Hepatocyte (in vitro differentiated cells): Measurements from ENCODE around the gene GLP2R. TPM values are rescaled to one million over a fixed set of nuclear protein-coding genes. Genes with fewer than 3 reads are reported as not detected.

Experiments
- DNase-seq: peaks from one replicate; pipeline ENCODE4 v3.0.0-alpha.2; 2016; ENCODE audit warnings: low spot score
- H2AFZ ChIP-seq: fragments of 200-600 bp; sonication (generic); 2 replicates; pipeline ENCODE4 v1.6.0; 2016; ENCODE audit warnings: antibody characterized with exemption, mild to moderate bottlenecking
- H3K27ac ChIP-seq: fragments of 200-600 bp; sonication (generic); 2 replicates; pipeline ENCODE4 v1.5.1; 2016; ENCODE audit warnings: mild to moderate bottlenecking
- H3K27me3 ChIP-seq: fragments of 200-600 bp; sonication (generic); 2 replicates; pipeline ENCODE4 v1.6.1; 2016
- H3K36me3 ChIP-seq: fragments of 200-600 bp; sonication (generic); replicated peaks from 2 replicates; pipeline ENCODE4 v1.5.1; 2016; ENCODE audit warnings: low read depth; ENCODE audit not compliant: insufficient read depth
- H3K4me1 ChIP-seq: fragments of 200-600 bp; sonication (generic); 2 replicates; pipeline ENCODE4 v1.5.1; 2016; ENCODE audit warnings: mild to moderate bottlenecking, moderate library complexity; ENCODE audit not compliant: insufficient read depth
- H3K4me2 ChIP-seq: fragments of 200-600 bp; sonication (generic); 2 replicates; pipeline ENCODE4 v1.6.0; 2016
- H3K4me3 ChIP-seq: fragments of 200-600 bp; sonication (generic); 2 replicates; pipeline ENCODE4 v1.5.1; 2016; ENCODE audit warnings: mild to moderate bottlenecking
- H3K79me2 ChIP-seq: fragments of 200-600 bp; sonication (generic); 2 replicates; pipeline ENCODE4 v1.6.0; 2017; ENCODE audit warnings: mild to moderate bottlenecking
- H3K9me2 ChIP-seq: fragments of 200-600 bp; sonication (generic); replicated peaks from 2 replicates; pipeline ENCODE4 v1.6.0; 2017; ENCODE audit warnings: mild to moderate bottlenecking; ENCODE audit not compliant: insufficient read depth
- H3K9me3 ChIP-seq: fragments of 200-600 bp; sonication (generic); 2 replicates; pipeline ENCODE4 v1.5.1; 2016; ENCODE audit warnings: low read depth, mild to moderate bottlenecking
- H4K20me1 ChIP-seq: fragments of 200-600 bp; sonication (generic); 2 replicates; pipeline ENCODE4 v1.6.0; 2016; ENCODE audit warnings: mild to moderate bottlenecking; ENCODE audit not compliant: insufficient read depth, poor library complexity, severe bottlenecking
- CTCF ChIP-seq: fragments of 200-600 bp; sonication (generic); IDR thresholded peaks from 2 replicates; pipeline ENCODE4 v1.5.1; 2016; ENCODE audit warnings: antibody characterized with exemption, mild to moderate bottlenecking; ENCODE audit not compliant: poor library complexity
- EZH2 ChIP-seq: fragments of 200-600 bp; sonication (generic); IDR thresholded peaks from 2 replicates; pipeline ENCODE4 v1.6.1; 2016; ENCODE audit warnings: antibody characterized with exemption, mild to moderate bottlenecking, borderline replicate concordance
- EZH2phosphoT487 ChIP-seq: fragments of 200-600 bp; sonication (generic); IDR thresholded peaks from one replicate; pipeline ENCODE4 v1.6.1; 2018; ENCODE audit warnings: antibody characterized with exemption, mild to moderate bottlenecking, low read depth, moderate library complexity; ENCODE audit not compliant: unreplicated experiment, severe bottlenecking
- WGBS: methylation state at CpG from one replicate; pipeline ENCODE4 v1.1.6; 2016; ENCODE audit warnings: low lambda C conversion rate; ENCODE audit errors: missing lambda C conversion rate; 5-methylcytosine and 5-hydroxymethylcytosine counted together
- polyA plus RNA-seq: library from polyadenylated mRNA; unstranded; fragments of >200 nt; fragmentation: Nextera tagmentation; extraction: Ambion mirVana; gene quantifications from 2 replicates; pipeline ENCODE4 v1.2.1, GENCODE V29; 2016
- total RNA-seq: library from RNA; depleted of rRNA; stranded (reverse); fragments of >200 nt; gene quantifications from 2 replicates; pipeline ENCODE4 v1.2.3, GENCODE V29; 2014

Gene GLP2R
- total and polyA plus RNA-seq, 2 experiments from 2014 or later = 1.5 to 3.3 TPM

- peak overlapping the region; percentile 25 for H3K4me2 ChIP-seq
- H3K36me3 ChIP-seq = no peaks in the 10 kb centered on the region
- no peaks in the 10 kb centered on the region for H4K20me1 ChIP-seq
- TF ChIP-seq EZH2phosphoT487 = no peak
- no peak for TF ChIP-seq CTCF
- TF ChIP-seq EZH2 = no peak
- peak overlapping the region; percentile 78 for H3K27ac ChIP-seq
- no peaks in the 10 kb centered on the region for H3K79me2 ChIP-seq
- no peak overlapping the region for H2AFZ ChIP-seq
- no peak overlapping the region for H3K4me3 ChIP-seq
- WGBS = 60% methylated on average over 14 of the region's 14 CpGs
- H3K9me2 ChIP-seq = no peaks in the 10 kb centered on the region
- peaks cover 31% of the 10 kb centered on the region for H3K4me1 ChIP-seq
- peak; percentile 49 for DNase-seq
- H3K27me3 ChIP-seq = no peaks in the 10 kb centered on the region
- H3K9me3 ChIP-seq = no peaks in the 10 kb centered on the region
Measured at GRCh38 chr17:9842057-9842758, 16.5 kb downstream of the GLP2R start.

GRCh38 chr17:9843152-9844010 is 17.7 kb downstream of the GLP2R start:
- Histone ChIP-seq H3K27me3 (no peaks in the 10 kb centered on the region), H3K79me2 (no peaks in the 10 kb centered on the region), H3K4me2 (no peak overlapping the region), H3K9me3 (no peaks in the 10 kb centered on the region), H3K27ac (peak overlapping the region; percentile 78), H3K4me3 (no peak overlapping the region), H3K36me3 (no peaks in the 10 kb centered on the region), H4K20me1 (no peaks in the 10 kb centered on the region), H3K9me2 (no peaks in the 10 kb centered on the region), H3K4me1 (peaks cover 21% of the 10 kb centered on the region), H2AFZ (no peak overlapping the region)
- TF ChIP-seq EZH2phosphoT487 = no peak
- TF ChIP-seq EZH2 = no peak
- no peak for TF ChIP-seq CTCF
- 82% methylated on average over 14 of the region's 14 CpGs for WGBS
- no peak for DNase-seq

- no peaks in the 10 kb centered on the region for H3K9me3 ChIP-seq
- TF ChIP-seq CTCF (no peak), EZH2phosphoT487 (no peak), EZH2 (no peak)
- no peaks in the 10 kb centered on the region for H3K27me3 ChIP-seq
- peaks cover 16% of the 10 kb centered on the region for H3K4me1 ChIP-seq
- H3K4me3 ChIP-seq = no peak overlapping the region
- H2AFZ ChIP-seq = no peak overlapping the region
- H3K27ac ChIP-seq = no peak overlapping the region
- H4K20me1 ChIP-seq = no peaks in the 10 kb centered on the region
- H3K4me2 ChIP-seq = no peak overlapping the region
- no peaks in the 10 kb centered on the region for H3K79me2 ChIP-seq
- H3K9me2 ChIP-seq = no peaks in the 10 kb centered on the region
- H3K36me3 ChIP-seq = no peaks in the 10 kb centered on the region
- WGBS = 77% methylated on average over 8 of the region's 8 CpGs
- no peak for DNase-seq
Measured at GRCh38 chr17:9844153-9844552, 18.4 kb downstream of the GLP2R start.
